ENCODE measurements around the gene GDAP2. TPM values are rescaled to one million over a fixed set of nuclear protein-coding genes. Genes with fewer than 3 reads are reported as not detected.

Gene GDAP2
- total and polyA plus RNA-seq, 3 donors from 2014 or later = 20.0 to 47.6 (median 44.7) TPM

- Histone ChIP-seq H3K36me3 (ENCODE audit: low read depth, missing control alignments) (no peaks in the 10 kb centered on the region), H3K9me3 (no peaks in the 10 kb centered on the region), H3K27me3 (no peaks in the 10 kb centered on the region), H3K4me3 (no peak overlapping the region), H3K27ac (no peak overlapping the region), H3K4me1 (no peaks in the 10 kb centered on the region)
- 98 to 100% methylated on average over 2 of the region's 2 CpGs for WGBS, 2 donors
- intact Hi-C loops (cut with DNase I; ENCODE audit: low total_unique reads) = no loop called here
- DNase-seq = no peak
- no peak for TF ChIP-seq POLR2A (IDR thresholded peaks at IDR 0.05)
- no peak for TF ChIP-seq CTCF (IDR thresholded peaks at IDR 0.05)
Observed at GRCh38 chr1:117942293-117942692, 12.9 kb upstream of the GDAP2 start.

DNA sequence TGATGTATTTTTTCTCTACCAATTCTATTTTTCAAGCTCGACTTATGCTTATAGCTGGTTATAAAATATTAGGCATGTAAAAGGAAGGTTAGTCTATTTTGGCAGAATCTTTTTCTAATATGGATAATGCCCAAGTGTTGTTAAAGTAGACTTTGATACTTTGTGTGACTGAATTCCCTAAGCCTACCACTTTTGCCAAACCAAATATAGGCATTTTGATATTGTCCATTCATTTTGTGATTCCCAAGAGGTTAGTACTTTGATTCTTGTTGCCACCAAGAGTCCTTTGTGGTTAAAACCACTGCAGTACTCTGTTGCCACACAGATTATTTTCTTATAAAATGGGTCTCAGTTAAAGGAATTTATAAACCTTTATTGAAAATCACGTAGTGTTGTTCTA is 4.3 kb upstream of the GDAP2 start:
- TF ChIP-seq POLR2A (IDR thresholded peaks at IDR 0.05) (no peak), CTCF (IDR thresholded peaks at IDR 0.05) (no peak)

DNA sequence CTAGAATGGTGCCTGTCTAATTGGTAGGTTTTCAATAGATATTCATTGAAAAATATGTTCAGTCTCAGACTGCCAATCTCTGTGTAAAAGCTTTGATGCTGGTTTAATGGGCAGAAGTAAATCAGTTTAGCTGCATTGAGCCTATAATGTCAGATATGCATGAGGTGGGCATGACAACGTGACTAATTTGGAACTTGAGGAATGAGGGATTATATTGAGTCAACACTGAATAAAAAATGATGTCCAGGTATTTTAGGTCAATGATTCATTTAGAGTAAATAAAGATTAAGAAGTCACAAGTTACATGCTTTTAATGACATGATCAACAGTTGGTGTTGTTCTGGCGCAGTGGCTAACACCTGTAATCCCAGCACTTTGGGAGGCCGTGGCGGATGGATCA is 3.2 kb upstream of the GDAP2 start:
- WGBS, 2 donors = 82 to 90% methylated on average over 4 of the region's 4 CpGs
- no peak overlapping the region for H3K27ac ChIP-seq
- H3K9me3 ChIP-seq = no peaks in the 10 kb centered on the region
- no peaks in the 10 kb centered on the region for H3K36me3 ChIP-seq (ENCODE audit: low read depth, missing control alignments)
- intact Hi-C loops (cut with DNase I; ENCODE audit: low total_unique reads) = no loop called here
- TF ChIP-seq POLR2A (IDR thresholded peaks at IDR 0.05) (no peak), CTCF (IDR thresholded peaks at IDR 0.05) (no peak)
- H3K4me3 ChIP-seq = no peak overlapping the region
- H3K4me1 ChIP-seq = peaks cover 13% of the 10 kb centered on the region
- H3K27me3 ChIP-seq = no peaks in the 10 kb centered on the region
- DNase-seq = no peak

More for the DNA sequence above, 4.3 kb upstream of the GDAP2 start:
- Histone ChIP-seq H3K27ac (no peak overlapping the region), H3K27me3 (no peaks in the 10 kb centered on the region), H3K4me1 (peaks cover 8% of the 10 kb centered on the region), H3K9me3 (no peaks in the 10 kb centered on the region), H3K4me3 (no peak overlapping the region), H3K36me3 (ENCODE audit: low read depth, missing control alignments) (no peaks in the 10 kb centered on the region)
- 84 to 86% methylated on average over 2 of the region's 2 CpGs for WGBS, 2 donors
- intact Hi-C loops (cut with DNase I; ENCODE audit: low total_unique reads) = no loop called here
- DNase-seq = no peak

GRCh38 chr1:117930484-117930883 is 1.1 kb upstream of the GDAP2 start:
- Histone ChIP-seq H3K4me1 (peaks cover 13% of the 10 kb centered on the region), H3K9me3 (no peaks in the 10 kb centered on the region), H3K36me3 (ENCODE audit: low read depth, missing control alignments) (no peaks in the 10 kb centered on the region), H3K27ac (peak overlapping the region in 1 of 2 donors; percentile 88), H3K27me3 (no peaks in the 10 kb centered on the region), H3K4me3 (peak overlapping the region; percentile 86 to 99)
- 1 to 4% methylated on average over 6 of the region's 6 CpGs for WGBS, 2 donors
- TF ChIP-seq CTCF (IDR thresholded peaks at IDR 0.05) (no peak), POLR2A (IDR thresholded peaks at IDR 0.05) (no peak)
- intact Hi-C loops (cut with DNase I; ENCODE audit: low total_unique reads) = no loop called here
- no peak for DNase-seq

GRCh38 chr1:117930173-117930447 is 689 bp upstream of the GDAP2 start:
- 0 to 1% methylated on average over 12 of the region's 12 CpGs for WGBS, 2 donors
- H3K36me3 ChIP-seq (ENCODE audit: low read depth, missing control alignments) = no peaks in the 10 kb centered on the region
- DNase-seq = no peak
- TF ChIP-seq CTCF (IDR thresholded peaks at IDR 0.05) (no peak), POLR2A (IDR thresholded peaks at IDR 0.05) (no peak)
- no peaks in the 10 kb centered on the region for H3K27me3 ChIP-seq
- H3K4me1 ChIP-seq = peaks cover 13% of the 10 kb centered on the region
- H3K27ac ChIP-seq = peak overlapping the region in 1 of 2 donors; percentile 88
- intact Hi-C loops (cut with DNase I; ENCODE audit: low total_unique reads) = no loop called here
- no peaks in the 10 kb centered on the region for H3K9me3 ChIP-seq
- peak overlapping the region; percentile 86 to 99 for H3K4me3 ChIP-seq
